Suppressor macrophage (primary cell): ENCODE measurements around the gene ROR1.

ENCODE experiments used
- DNase-seq, 4 experiments: peaks; one replicate each; pipeline ENCODE4 v3.0.0-alpha.2; 2020 to 2022

ROR1 gene

GRCh38 chr1:63981408-63981773 is 207.6 kb downstream of the ROR1 start:
- DNase-seq: no peak

GRCh38 chr1:63982201-63982600 is 208.4 kb downstream of the ROR1 start:
- DNase-seq: no peak

- no peak for DNase-seq
Observed at GRCh38 chr1:63983391-63984256, 209.8 kb downstream of the ROR1 start.

- no peak for DNase-seq
Observed at GRCh38 chr1:63984257-63984929, 210.6 kb downstream of the ROR1 start.

GRCh38 chr1:63984930-63985290 is 211.1 kb downstream of the ROR1 start:
- no peak for DNase-seq

GRCh38 chr1:63987014-63987627 is 213.3 kb downstream of the ROR1 start:
- no peak for DNase-seq

- no peak for DNase-seq
Observed at GRCh38 chr1:63987628-63988024, 213.8 kb downstream of the ROR1 start.

GRCh38 chr1:63988941-63989340 is 215.1 kb downstream of the ROR1 start:
- no peak for DNase-seq

- DNase-seq: no peak
Observed at GRCh38 chr1:63991685-63992084, 217.9 kb downstream of the ROR1 start.

- no peak for DNase-seq
Observed at GRCh38 chr1:64000021-64000420, 226.2 kb downstream of the ROR1 start.

- DNase-seq: no peak
Observed at GRCh38 chr1:64001038-64001437, 227.2 kb downstream of the ROR1 start.

GRCh38 chr1:64004451-64005025 is 230.7 kb downstream of the ROR1 start:
- DNase-seq: no peak

- no peak for DNase-seq
Observed at GRCh38 chr1:64005801-64006200, 232.0 kb downstream of the ROR1 start.

- DNase-seq: peak in 3 of 4 experiments; percentile 11 to 28 (median 15)
Observed at GRCh38 chr1:64006276-64007051, 232.6 kb downstream of the ROR1 start.

GRCh38 chr1:64010316-64010715 is 236.5 kb downstream of the ROR1 start:
- DNase-seq: no peak

- no peak for DNase-seq
Observed at GRCh38 chr1:64013395-64013794, 239.6 kb downstream of the ROR1 start.

- DNase-seq: peak; percentile 3 to 60 (median 30)
Observed at GRCh38 chr1:64019818-64020217, 246.0 kb downstream of the ROR1 start.

GRCh38 chr1:64021066-64021465 is 247.2 kb downstream of the ROR1 start:
- DNase-seq: no peak

GRCh38 chr1:64025051-64025450 is 251.2 kb downstream of the ROR1 start:
- no peak for DNase-seq

- no peak for DNase-seq
Observed at GRCh38 chr1:64029037-64029436, 255.2 kb downstream of the ROR1 start.

GRCh38 chr1:64030411-64030810 is 256.6 kb downstream of the ROR1 start:
- no peak for DNase-seq

GRCh38 chr1:64031236-64031635 is 257.4 kb downstream of the ROR1 start:
- DNase-seq: no peak
